K562 (cell line): ENCODE results near the gene FAM50A. TPM values are rescaled to one million over a fixed set of nuclear protein-coding genes. Genes with fewer than 3 reads are reported as not detected.
A peak's percentile ranks its signal among the peaks of the same experiment; 100 is the strongest.

Source experiments
- BRCA1 ChIP-seq, 2 experiments: fragments of 450-650 bp in 1 of 2; sonication (generic) in 1 of 2; formaldehyde crosslinking in 1 of 2; IDR thresholded peaks; 2 replicates each; pipeline versions ENCODE4 v1.5.0 to v1.6.1; 2017 to 2020; ENCODE audit warnings: mild to moderate bottlenecking in 1 of 2, missing genetic modification reagents in 1 of 2
- FOXK2 ChIP-seq, 2 experiments: fragments of 450-650 bp; IDR thresholded peaks in 1 of 2; conservative IDR thresholded peaks in 1 of 2; 2 replicates each; pipeline ENCODE4 v1.6.1; 2016; ENCODE audit warnings: low read depth in 2 of 2, mild to moderate bottlenecking in 1 of 2
- HDGF ChIP-seq: fragments of 450-650 bp; IDR thresholded peaks from 2 replicates; pipeline ENCODE4 v1.6.1; 2016
- MAFF ChIP-seq: IDR thresholded peaks from 2 replicates; pipeline ENCODE4 v1.6.1; 2012; ENCODE audit warnings: low read length, improper control_type of control experiment
- MCM5 ChIP-seq: fragments of 450-650 bp; IDR thresholded peaks from 2 replicates; pipeline ENCODE4 v1.6.1; 2016; ENCODE audit warnings: low read depth
- RNF219 ChIP-seq: fragments of 250-450 bp; sonication (Bioruptor Pico); IDR thresholded peaks from 2 replicates; pipeline ENCODE4 v1.5.0; 2022; ENCODE audit warnings: mild to moderate bottlenecking
- TBP ChIP-seq: optimal IDR thresholded peaks from 2 replicates; pipeline ENCODE3; 2011; ENCODE audit warnings: low read depth, low read length, improper control_type of control experiment
- TSHZ1 ChIP-seq: fragments of 250-450 bp; sonication (Bioruptor Pico); IDR thresholded peaks from 2 replicates; pipeline ENCODE4 v1.4.0; 2020; ENCODE audit warnings: mild to moderate bottlenecking, moderate library complexity
- USF1 ChIP-seq: sonication (generic); formaldehyde crosslinking; IDR thresholded peaks from 2 replicates; pipeline ENCODE4 v1.9.0; 2022; ENCODE audit warnings: mild to moderate bottlenecking, missing genetic modification reagents
- ZNF277 ChIP-seq: fragments of 250-450 bp; sonication (Bioruptor Pico); IDR thresholded peaks from 2 replicates; pipeline ENCODE4 v1.8.0; 2022; ENCODE audit warnings: inconsistent platforms, mild to moderate bottlenecking, moderate library complexity, borderline replicate concordance
- polyA plus RNA-seq, 8 experiments: library from polyadenylated mRNA; depleted of rRNA in 4 of 8; stranded (reverse) in 5 of 8; unstranded in 3 of 8; fragments of >200 nt; fragmentation: Nextera tagmentation in 2 of 8; fragmentation: Illumina TruSeq in 1 of 8; extraction: Ambion mirVana in 2 of 8; extraction: Trizol in 1 of 8; gene quantifications; 2 replicates each; pipeline versions ENCODE4 v1.2.1 to v1.2.3, GENCODE V29; 2011 to 2014; ENCODE audit warnings: inconsistent platforms in 1 of 8, missing spikeins in 1 of 8
- total RNA-seq, 7 experiments: library from RNA; depleted of rRNA in 6 of 7; stranded (reverse); fragments of >200 nt in 6 of 7; fragmentation: Illumina TruSeq in 2 of 7; extraction: Trizol in 2 of 7; gene quantifications; 2 replicates each; pipeline versions ENCODE4 v1.2.1 to v1.2.3, GENCODE V29; 2011 to 2021; ENCODE audit warnings: low replicate concordance in 1 of 7
- TF ChIP-seq, protein P1 (sequence below), 2 experiments: IDR thresholded peaks in 1 of 2; conservative IDR thresholded peaks in 1 of 2; 2 replicates each; pipeline ENCODE4 v1.6.1; 2016; ENCODE audit warnings: low read depth in 2 of 2, mild to moderate bottlenecking in 1 of 2, missing compliant biosample characterization in 1 of 2, missing genetic modification characterization in 1 of 2, moderate library complexity in 1 of 2
- TF ChIP-seq, protein P2 (sequence below): IDR thresholded peaks from 2 replicates; pipeline ENCODE4 v1.6.1; 2012; ENCODE audit warnings: low read depth, low read length, improper control_type of control experiment, borderline replicate concordance

FAM50A gene
- total and polyA plus RNA-seq, 9 of the 15 experiments (the other 6 are each of a cell fraction or from before 2014, with no cell fraction given) = 4.4 to 114 (median 67.3) TPM

DNA sequence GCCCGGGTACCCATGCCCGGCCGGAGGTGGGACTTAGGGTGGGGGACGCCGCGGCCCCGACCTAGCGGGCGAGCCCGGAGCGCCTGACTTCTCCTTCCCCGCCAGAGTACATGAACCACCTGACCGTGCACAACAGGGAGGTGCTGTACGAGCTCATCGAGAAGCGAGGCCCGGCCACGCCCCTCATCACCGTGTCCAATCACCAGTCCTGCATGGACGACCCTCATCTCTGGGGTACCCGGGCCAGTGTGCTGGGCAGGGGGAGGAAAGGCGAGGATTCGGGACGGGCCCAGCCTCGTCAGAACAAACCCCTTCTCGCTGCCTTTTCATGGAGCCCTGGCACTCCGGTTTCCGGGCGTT, 32.0 kb upstream of the FAM50A start (continued):
- TF ChIP-seq ZNF277 (no peak), HDGF (no peak), BRCA1 (IDR thresholded peaks at IDR 0.05) (no peak), BRCA1 (CRISPR knock-in tag; IDR thresholded peaks at IDR 0.05) (no peak), TBP (peak; percentile 49), MAFF (no peak), TSHZ1 (CRISPR knock-in tag) (no peak), USF1 (CRISPR knock-in tag) (peak; percentile 63), MCM5 (no peak), RNF219 (CRISPR knock-in tag) (no peak), FOXK2 (conservative IDR thresholded peaks at IDR 0.05 in 1 of 2, IDR thresholded peaks at IDR 0.05 in 1 of 2; ENCODE audit: low read depth in 2 of 2) (peak in 1 of 2 experiments; percentile 22; a peak in 1 of 4 replicates)
- TF ChIP-seq, protein P1, sequence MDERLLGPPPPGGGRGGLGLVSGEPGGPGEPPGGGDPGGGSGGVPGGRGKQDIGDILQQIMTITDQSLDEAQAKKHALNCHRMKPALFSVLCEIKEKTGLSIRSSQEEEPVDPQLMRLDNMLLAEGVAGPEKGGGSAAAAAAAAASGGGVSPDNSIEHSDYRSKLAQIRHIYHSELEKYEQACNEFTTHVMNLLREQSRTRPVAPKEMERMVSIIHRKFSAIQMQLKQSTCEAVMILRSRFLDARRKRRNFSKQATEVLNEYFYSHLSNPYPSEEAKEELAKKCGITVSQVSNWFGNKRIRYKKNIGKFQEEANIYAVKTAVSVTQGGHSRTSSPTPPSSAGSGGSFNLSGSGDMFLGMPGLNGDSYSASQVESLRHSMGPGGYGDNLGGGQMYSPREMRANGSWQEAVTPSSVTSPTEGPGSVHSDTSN (CRISPR knock-in tag; IDR thresholded peaks at IDR 0.05; ENCODE audit: low read depth) = no peak
- TF ChIP-seq, protein P1 (tag; conservative IDR thresholded peaks at IDR 0.05; ENCODE audit: low read depth) = no peak
- TF ChIP-seq, protein P2, sequence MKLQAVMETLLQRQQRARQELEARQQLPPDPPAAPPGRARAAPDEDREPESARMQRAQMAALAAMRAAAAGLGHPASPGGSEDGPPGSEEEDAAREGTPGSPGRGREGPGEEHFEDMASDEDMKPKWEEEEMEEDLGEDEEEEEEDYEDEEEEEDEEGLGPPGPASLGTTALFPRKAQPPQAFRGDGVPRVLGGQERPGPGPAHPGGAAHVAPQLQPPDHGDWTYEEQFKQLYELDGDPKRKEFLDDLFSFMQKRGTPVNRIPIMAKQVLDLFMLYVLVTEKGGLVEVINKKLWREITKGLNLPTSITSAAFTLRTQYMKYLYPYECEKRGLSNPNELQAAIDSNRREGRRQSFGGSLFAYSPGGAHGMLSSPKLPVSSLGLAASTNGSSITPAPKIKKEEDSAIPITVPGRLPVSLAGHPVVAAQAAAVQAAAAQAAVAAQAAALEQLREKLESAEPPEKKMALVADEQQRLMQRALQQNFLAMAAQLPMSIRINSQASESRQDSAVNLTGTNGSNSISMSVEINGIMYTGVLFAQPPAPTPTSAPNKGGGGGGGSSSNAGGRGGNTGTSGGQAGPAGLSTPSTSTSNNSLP = no peak
